Measurements from ENCODE around the gene MMP20.

MMP20 gene

DNA sequence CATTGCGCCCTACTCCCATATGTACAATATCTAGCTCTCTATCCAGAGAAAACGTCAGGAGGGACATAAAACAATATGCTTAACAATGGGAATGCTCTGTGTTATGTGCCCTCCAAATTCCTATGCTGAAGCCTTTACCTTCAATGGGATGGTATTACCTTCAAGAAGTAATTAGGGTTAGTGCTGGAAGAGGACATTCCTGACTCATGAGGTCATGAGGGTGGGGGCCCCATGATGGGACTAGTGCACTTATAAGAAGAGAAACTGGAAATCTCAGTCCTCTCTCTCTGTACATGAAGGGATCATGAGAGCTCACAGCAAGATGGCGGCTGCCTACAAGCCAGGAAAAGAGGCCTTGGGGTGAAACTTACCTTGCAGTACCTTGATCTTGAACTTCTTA is 20.3 kb downstream of the MMP20 start:
- no peak for TF ChIP-seq CTCF (conservative IDR thresholded peaks at IDR 0.05; ENCODE audit: low read depth, low read length)
- H3K4me3 ChIP-seq (ENCODE audit: low read depth, low read length) = no peak overlapping the region
- DNase-seq (ENCODE audit: low read depth) = no peak

DNA sequence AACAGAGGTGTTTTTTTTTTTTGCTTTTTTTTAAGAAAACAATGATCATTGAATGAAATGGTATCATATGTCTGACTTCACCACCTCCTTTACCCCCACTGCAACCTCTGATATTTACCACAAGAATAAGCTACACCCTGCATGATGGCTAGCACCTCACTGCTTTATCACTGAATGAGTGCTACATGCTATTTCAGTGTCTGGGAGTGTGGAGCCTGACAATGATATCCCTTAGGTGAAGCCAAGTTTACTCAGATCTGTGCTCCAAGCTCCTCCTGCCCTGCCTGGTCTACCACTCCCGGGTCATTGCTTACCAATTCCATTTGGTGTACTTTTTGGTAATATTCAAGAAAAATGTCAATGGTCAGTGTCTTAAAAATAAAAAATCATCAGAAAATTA is 21.1 kb downstream of the MMP20 start:
- DNase-seq (ENCODE audit: low read depth) = no peak
- H3K4me3 ChIP-seq (ENCODE audit: low read depth, low read length) = no peak overlapping the region
- TF ChIP-seq CTCF (conservative IDR thresholded peaks at IDR 0.05; ENCODE audit: low read depth, low read length) = no peak

- DNase-seq (ENCODE audit: low read depth) = no peak
- H3K4me3 ChIP-seq (ENCODE audit: low read depth, low read length) = no peak overlapping the region
- no peak for TF ChIP-seq CTCF (conservative IDR thresholded peaks at IDR 0.05; ENCODE audit: low read depth, low read length)
These were observed 21.6 kb downstream of the MMP20 start for GRCh38 chr11:102603576-102603975.

DNA sequence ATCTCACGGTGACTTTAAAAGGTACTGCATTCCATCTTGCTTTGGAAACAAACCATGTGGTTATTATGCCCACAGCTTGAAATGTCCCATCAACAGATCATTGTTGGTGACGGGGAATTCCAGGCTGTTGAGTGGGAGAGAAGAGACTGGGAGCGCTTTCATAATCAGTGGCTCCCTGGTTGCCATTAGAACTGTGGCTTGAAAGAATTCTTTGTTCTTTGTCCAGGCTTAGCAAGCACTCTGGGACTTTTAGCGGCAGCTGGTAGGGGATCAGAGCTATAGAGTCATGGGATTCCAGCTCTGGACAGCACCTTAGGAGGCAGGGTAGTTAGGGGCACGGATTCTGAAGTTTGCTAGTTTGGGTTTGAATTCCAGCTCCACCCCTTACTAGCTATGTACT is 22.0 kb downstream of the MMP20 start:
- TF ChIP-seq CTCF (conservative IDR thresholded peaks at IDR 0.05; ENCODE audit: low read depth, low read length) = no peak
- H3K4me3 ChIP-seq (ENCODE audit: low read depth, low read length) = no peak overlapping the region
- peak; percentile 67 for DNase-seq (ENCODE audit: low read depth)

DNA sequence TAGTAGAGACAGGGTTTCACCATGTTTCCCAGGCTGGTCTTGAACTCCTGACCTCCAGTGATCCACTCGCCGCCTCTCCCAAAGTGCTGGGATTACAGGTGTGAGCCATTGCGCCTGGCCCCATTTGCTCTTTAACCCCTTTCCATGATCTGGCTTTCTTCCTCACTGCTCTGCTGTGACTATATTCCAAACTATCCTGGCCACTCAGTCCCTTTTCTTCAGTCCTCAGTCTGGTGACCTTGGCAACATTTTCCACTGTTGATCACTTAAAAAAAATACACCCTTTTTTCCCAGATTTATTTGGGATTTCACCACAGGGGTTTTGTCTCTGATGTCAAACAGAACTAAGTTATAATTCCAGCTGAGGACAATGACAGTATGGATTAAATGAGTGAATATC is 24.5 kb downstream of the MMP20 start:
- TF ChIP-seq CTCF (conservative IDR thresholded peaks at IDR 0.05; ENCODE audit: low read depth, low read length) = no peak
- DNase-seq (ENCODE audit: low read depth) = no peak
- H3K4me3 ChIP-seq (ENCODE audit: low read depth, low read length) = no peak overlapping the region

DNA sequence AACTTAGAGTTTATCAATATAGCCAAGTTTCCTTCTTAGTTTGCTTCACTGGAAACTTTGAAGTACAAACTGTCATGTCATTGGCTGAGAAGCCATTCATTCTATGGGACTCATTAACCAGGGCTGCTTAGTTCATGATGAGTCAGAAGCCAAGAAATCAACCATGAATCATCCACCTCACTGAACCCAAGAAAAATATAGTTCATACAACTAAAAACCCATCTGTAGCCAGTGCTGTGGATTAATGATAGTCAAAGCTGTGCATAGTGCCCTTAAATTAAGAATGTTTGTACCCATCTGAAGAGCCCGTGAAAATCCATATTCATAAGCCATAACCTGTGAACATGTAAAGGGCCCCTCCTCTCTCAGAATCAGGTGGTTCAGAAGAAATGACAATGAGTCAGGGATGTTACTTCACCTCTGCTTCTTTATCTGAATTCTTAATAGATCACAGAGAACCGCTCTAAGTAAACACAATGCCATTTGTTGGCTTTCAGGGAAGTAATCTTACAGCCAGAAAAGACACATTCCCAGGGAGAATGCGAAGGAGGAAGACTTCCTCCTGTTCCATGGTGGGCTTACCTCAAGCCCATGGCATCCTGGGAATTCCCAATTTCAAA is 25.4 kb downstream of the MMP20 start:
- no peak overlapping the region for H3K4me3 ChIP-seq (ENCODE audit: low read depth, low read length)
- no peak for TF ChIP-seq CTCF (conservative IDR thresholded peaks at IDR 0.05; ENCODE audit: low read depth, low read length)
- peak; percentile 93 for DNase-seq (ENCODE audit: low read depth)

GRCh38 chr11:102598272-102598671 is 26.9 kb downstream of the MMP20 start:
- no peak for DNase-seq (ENCODE audit: low read depth)
- no peak overlapping the region for H3K4me3 ChIP-seq (ENCODE audit: low read depth, low read length)
- no peak for TF ChIP-seq CTCF (conservative IDR thresholded peaks at IDR 0.05; ENCODE audit: low read depth, low read length)

All from choroid plexus epithelial cell (primary cell).